Fibroblast of skin of right biceps (primary cell): ENCODE data around the gene PDZK1IP1.
"Not testable (repeated sequence)": the region's sequence is repeated elsewhere in the genome, so short reads cannot be mapped to it uniquely, and the experiment has no call there.

Experiments used
- DNase-seq: peaks from one replicate; pipeline ENCODE4 v3.0.0-alpha.2; 2013

The PDZK1IP1 gene

DNA sequence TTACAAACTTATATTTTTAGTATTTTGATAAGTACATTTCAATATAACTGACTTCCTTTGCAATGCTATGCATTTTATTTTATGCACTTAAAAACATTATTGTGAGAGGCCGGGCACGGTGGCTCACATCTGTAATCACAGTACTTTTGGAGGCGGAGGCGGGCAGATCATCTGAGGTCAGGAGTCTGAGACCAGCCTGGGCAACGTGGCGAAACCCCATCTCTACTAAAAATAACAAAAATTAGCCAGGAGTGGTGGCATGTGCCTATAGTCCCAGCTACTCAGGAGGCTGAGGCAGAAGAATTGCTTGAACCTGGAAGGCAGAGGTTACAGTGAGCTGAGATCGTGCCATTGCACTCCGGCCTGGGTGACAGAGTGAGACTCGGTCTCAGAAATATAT, 6.1 kb upstream of the PDZK1IP1 start:
- not testable (repeated sequence) for DNase-seq

DNA sequence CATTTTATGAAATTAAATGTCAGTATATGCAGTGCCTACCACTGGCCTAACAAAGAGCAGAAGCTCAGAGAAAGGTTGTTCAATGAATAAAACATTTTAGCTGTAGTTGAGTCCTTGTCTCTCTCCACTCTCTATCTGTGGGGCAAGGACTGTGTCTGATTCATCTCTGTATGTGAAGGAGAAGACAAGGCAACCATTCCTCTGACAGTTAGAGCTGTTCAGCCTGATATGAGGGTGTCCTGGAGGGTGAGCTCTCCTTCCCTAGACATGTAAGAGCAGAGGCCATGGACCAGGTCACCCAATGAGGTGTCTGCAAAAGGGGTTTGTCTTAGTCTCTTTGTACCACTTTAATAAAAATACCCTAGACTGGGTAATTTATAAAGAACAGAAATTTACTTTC, 4.5 kb upstream of the PDZK1IP1 start:
- no peak for DNase-seq

DNA sequence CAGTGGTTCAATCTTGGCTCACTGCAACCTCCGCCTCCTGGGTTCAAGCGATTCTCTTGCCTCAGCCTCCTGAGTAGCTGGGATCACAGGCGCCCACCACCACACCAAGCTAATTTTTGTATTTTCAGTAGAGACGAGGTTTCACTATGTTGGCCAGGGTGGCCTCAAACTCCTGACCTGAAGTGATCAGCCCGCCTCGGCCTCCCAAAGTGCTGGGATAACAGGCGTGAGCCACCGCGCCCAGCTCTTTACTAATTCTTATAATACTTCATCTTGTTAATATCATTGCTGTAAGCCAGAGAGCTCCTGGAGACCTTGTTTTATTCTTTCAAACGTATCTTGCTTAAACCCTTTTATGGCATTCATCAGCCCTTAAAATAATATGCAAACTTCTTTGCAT, 3.7 kb upstream of the PDZK1IP1 start:
- DNase-seq = not testable (repeated sequence)

DNA sequence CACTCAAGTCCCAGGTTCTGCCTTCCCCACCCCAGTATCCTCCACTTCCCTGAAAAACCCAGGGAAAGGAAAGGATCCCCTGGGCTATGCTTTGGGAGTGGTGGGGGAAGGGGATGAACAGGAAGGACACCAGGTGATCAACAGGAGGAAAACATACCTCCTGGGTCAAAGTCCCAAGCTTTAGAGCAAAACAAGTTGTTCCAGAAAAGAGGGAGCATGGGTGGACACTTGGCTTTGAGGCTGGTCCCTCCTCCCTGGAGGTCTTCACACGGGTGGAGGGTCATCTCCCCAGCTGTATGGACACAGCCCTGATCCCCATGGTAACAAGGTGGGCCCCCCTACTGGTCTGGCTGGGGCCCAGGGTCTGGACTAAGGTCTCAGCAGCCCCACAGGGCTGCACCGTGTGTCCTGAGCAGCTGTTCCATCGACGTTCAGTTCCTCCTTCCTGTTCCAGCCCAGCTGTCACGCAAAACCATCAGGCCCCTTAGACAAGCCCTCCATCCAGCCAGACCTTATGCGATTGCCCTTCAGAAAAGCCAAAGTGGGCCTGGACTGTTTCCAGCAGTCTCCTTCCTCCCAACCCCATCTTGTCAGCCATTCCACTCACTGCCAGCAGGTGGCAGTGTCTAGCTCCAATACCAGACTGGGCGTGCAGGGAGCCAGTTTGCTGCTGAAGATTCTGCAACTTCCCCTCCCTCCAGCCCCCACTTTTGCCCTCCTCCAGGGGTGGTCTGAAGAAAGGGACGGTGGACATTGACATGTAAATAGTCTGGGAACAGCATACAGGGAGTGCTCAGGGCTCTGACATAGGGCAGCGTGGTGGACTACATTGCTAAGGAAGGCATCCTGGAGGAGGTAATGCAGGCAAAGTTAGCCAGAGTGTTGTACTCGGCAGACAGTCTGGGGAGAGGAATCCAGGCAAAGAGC, 2.9 kb upstream of the PDZK1IP1 start:
- peak; percentile 62 for DNase-seq

DNA sequence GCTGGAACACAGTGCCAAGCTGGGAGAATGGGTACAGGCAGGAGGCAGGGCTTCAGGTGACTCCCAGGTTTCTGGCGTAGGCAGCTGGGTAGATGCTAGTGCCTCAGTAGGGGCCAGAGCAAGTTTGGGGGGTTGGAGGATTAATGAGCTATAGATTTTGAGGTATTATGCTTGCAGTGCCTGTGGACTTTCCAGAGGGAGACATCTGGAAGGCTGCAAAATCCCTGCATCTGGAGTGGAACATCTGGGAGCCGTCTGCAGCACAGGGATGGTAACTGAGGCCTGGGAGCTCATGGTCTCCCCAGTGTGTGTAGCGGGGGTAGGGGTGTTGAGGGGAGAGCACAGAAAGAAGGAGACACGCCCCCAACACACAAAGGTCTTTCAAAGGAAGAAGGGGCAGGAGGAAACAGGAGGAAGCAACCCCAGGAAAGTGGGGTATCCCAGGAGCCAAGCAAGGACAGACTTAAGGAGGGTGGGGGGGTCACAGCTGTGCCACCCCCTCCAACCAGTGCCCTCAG, 2.2 kb upstream of the PDZK1IP1 start:
- no peak for DNase-seq

DNA sequence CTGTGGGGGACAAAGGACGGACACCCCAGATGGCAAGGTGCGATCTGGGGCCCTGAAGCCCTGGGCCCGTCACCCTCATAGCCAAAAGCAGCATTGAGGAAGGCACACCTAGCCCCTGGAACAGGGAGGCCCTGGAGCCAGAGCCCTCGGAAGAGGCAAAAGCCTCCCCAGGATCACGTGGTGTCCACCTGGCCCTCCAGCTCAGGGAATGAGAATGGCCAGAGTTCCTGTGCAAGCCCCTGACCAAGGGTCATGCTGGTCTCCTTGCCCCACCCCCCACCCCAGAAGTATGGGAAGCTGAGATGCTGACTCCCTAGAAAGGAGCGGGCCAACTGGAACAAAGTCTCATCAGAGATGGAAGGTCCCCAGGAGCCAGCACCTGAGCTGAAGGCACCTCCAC, 1.0 kb upstream of the PDZK1IP1 start:
- no peak for DNase-seq

DNA sequence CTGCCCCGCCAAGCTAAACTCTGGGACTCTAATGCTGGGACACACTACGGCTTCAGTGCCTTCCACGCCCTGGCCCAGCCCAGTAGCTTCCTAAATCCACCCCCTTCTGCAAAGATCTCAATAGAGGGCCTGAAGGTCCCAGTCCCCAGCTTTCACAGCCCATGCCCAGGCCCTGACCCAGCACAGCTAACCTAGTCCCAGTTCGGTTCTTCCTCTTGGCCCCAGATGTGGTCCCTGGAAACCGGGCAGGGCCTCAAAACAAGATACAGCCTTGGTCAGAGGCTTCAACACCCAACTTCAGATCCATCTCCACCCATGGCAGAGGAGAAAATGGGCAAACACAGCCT, 646 bp upstream of the PDZK1IP1 start:
- no peak for DNase-seq

DNA sequence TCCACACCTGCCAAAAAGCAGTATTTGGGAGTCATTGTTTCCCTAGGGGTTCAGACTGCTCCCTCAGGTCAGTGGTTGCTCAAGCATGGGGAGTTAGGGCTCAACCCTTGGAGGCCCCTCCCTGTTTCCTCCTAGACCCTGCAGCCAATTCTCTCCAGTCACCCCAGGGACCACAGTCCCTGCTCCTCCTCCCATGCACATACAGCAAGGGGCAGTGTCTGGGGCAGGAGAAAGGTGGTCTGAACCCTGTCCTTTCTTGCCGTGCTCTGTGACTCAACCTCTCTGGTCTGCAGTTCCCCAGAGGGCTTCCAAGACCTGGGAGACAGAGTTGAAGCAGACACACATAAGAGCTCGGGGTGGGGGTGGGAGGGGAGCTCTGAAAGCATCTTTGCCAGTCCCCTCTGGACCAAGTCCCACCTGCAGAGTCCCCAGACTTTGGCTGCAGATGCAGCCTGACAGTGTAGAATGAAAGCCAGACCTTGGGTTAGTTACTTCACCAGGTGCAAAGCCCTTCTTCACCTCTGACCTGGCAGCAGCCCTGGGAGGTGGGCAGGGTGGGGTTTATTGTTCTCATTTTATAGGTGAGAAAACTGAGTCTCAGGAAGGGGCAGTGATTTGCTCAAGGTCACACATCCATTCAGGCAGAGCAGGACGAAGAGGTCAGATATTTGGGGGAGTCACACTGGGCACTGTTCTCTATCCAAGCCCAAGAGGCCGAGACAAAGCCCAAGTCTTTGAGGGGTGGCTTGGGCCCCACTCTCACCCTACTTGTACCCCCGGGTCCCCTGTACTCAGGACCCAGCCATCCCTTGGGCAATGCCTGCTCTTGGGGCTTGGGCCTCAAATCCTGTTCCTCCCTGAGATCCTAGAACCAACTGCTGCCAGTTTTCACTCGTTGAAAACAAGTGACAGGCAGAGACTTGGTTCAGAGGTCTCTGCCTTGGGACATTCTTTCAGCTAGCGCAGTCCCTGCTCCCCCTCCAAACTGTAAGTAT, 748 bp downstream of the PDZK1IP1 start:
- no peak for DNase-seq

DNA sequence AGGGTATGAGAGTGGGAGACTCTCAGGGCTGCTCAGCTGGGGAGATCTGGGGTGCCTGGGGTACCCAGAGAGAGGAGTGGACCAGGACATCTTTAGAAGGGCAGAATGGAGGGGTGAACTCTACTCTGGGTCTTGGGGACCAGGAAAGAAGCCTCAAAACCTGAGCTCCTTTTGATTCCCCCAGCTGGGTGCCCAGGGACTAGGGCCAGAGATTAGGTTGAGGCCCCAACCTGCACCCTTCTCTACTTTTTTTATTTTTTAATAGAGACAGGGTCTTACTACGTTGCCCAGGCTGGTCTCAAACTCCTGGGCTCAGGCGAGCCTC, 1.9 kb downstream of the PDZK1IP1 start:
- DNase-seq = no peak

DNA sequence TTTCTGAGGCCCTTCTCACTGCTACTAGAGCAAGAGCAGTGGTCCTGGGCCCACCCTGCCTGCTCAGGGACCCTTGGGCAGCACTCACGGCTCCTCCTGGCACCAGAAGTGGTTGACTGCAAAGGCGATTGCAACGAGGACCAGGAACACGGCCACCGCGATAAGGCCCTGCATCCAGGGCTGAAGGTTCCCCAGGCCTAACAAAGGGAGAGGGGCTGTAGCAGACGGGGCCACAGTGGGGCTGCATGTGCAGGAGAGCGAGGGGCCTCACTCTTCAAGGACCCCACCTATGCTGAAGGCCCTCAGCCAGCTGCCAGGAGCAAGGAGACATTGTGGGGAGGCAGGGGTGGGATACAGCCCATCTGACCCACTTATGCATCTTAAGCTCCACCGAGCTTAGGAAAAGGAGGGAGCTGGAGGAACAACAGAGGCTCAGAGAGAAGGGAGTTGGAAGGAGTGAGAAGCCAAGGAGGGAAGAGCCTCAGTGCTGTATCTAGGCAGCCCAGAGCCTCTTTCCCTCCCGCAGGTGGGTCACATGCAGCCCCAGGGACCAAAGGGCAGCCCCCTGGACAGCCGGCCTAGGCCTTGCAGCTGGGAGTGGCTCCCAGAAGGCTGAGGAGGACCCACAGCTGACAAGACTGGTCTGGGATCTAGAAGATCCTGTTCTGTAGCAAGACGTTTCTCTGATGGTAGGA, 2.5 kb downstream of the PDZK1IP1 start:
- DNase-seq = no peak

DNA sequence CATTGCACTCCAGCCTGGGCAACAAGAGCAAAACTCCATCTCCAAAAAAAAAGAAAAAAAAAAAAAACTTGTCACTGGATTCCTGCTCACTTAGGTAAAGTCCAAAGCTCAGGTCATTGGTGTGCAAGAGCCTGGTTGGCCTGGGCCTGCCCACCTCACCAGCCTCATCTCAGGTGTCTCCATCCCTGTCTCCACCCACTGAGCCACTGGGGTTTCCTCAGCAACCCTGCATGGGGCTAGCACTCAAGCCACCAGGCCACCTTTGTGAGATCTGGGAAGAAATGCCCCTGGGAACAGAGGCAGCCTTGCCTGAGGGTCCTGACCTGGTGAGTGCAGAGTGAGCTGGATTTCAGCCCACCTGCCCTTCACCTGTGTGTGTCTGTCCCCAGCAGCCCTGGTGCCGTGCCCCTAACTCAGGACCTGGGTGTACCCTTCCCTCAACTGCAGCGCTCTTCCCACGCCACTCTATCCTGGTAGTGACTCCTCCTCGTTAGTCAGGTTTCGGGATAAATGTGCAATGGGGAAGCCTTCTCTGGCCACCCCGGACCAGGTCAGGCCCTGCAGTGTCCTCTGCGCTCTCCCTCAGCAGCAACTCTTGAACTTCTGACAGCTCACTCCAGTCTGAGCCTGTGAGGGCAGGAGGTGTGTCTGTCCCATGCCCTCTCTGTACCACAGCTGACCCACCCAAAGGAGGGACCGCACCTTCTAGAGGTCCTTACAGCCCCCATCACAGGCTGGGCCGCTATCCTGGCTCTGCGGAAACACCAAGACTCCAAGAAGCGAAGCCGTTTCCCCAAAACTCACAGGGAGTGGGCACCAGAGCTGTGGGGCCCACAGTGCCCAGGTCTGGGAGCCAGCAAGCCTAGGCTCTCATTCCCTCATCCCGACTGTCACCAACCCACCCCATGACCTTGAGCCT, 3.3 kb downstream of the PDZK1IP1 start:
- DNase-seq = no peak

DNA sequence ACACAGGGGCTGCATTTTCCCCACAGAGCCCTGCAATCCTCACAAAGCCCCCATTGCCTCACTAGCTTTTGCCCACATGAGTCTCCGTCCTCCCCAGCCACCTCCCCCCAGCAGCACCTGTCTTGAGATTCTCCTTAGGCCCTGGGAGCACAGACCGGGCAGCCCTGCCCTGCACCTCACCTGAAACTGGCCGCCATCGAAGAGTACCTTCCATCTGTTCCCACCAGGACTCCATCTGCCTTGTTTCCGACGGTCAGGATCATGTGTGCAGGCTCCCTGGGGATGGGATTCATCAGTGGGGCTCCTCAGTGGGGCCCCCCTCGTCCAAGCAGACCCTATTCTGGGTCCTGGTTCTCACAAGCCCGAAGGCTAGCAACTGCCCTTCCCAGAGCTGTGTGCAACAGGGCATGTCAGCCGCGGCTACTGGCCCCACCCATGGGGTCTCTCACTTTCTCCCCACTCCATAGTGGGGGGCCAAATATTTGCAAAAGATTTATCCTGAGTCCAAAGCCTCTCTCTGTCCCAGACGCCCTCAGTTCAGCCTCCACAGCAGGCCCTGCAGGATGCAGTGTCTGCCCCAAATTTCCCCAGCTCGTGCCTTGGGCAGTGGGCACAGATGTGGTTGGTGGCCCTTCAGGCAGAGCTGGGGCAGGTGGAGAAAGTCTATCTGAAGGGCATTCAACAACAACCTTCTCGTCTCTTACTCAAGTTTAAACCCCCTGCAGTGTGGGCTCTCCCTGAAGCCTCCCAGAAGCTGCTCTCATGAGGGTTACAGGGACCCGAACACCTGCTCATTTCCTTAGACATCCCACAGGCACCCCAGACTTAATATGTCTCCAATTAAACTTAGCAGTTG, 4.8 kb downstream of the PDZK1IP1 start:
- DNase-seq = no peak

DNA sequence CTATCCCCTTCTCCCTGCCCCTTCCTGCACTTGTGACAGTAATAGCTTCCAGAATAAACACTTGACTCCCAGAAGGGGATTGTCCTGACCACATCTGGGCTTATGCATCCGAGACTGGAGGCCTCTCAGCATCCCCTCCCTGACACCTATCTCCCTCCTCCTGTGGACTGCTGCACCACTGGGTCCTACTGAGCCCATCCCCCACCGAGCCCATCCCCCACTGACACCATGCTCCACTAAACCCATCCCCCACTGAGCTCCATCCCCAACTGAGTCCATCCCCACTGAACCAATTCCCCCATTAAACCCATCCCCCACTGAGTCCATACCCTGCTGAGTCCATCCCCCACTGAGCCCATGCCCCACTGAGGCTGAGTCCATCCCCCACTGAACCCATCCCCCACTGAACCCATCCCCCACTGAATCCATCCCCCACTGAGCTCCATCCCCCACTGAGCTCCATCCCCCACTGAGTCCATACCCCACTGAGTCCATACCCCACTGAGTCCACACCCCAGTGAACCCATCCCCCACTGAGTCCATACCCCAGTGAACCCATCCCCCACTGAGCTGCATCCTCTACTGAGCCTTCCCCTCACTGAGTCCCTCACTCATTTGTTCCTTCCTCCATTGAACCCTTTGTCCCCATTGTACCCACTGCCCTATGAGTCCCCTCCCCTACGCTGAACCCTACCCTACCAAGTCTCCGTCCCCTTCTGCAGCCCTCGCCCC, 5.6 kb downstream of the PDZK1IP1 start:
- no peak for DNase-seq

DNA sequence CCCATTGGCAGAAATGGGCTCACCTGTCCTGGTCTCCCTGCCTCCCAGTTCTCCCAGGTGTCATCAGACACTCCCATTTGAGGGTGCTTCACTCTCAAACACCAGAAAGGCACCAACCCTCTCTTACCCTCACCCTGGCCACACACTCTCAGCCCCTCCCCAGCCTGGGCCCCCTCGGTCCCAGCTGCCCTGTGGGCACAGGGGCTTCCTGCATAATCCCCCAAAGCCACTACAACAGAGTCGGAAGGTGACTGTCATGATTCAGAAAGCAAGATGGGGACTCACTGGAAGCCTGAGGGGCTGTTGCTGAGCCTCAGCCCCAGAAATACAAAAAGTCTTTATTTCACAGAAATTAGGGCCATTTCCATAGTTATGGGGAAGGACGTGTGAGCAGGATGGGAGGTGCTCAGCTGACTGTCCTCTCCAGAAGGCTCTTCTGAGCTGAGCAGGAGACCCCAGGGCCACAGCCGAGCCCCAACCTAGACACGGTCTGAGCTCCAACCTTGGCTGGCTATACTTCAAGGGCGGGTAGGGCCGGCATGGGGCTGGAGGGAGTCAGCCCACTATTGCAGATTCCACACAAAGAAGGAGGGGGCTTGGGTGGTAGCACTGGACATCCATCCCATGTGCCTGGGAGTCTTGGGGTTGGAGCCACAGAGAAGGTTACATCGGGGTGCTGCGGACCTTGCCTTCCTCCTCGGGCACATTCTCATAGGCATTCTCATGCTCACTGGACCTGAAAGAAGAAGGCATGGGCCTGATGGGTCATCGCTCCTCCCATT, 6.3 kb downstream of the PDZK1IP1 start:
- DNase-seq = no peak

DNA sequence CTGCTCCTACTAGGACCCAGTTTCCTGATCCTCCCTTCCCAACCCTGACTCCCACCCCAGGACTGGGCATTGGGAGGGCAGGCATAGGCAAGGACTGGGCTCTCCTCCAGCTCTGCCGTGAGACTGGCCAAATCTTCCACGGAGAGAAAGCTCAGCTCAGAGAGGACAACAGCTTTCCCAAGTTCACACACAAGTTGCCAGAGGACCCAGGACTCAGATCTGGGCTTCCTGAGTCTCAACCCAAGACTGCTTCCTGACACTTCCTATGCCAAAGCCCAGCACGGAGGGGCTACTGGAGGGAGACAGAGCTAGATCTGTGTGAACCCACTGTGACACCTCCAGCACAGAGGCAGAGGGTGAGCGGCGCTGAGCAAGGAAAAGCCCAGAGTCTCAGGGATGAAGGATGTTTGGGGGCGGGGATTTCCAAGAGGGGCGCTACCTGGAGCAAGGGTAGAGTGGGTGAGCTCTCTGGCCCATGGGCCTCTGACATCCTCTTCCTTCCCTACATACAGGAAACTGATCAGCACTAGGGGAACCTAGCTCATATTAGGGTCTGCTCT, 7.1 kb downstream of the PDZK1IP1 start:
- DNase-seq = no peak

DNA sequence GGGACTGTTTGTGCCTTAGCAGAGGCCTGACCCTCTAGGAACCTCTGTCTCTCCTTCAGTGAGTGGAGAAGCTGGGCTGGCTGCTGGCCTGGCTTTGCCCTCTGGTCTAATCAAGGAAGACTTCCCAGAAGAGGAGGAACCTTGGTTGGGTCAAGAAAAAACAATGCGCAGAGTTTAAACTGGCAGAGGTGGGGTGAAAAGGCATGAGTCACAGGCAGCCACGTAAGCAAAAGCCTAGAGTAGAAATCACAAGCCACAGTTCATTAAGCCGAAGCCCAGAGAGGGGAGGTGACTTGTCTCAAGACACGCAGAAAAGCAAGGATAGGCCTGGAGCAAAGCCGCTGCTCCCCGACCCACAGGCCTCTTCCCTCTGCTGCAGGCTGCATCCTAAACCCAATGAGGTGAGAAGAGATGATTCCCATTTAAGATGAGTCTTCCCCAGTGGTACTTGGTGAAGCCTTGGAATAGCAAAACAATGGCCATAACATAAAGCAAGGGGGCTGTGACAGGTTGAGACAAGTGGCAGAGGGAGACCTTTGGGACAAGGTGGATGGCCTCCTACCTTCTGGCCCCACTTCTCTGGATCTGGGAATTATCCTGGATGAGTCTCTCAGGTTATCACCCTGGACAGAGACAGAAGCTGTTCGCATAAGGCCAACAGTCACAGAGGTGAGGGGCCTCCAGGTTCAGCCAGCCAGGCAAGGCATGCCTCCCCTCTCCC, 7.7 kb downstream of the PDZK1IP1 start:
- no peak for DNase-seq

DNA sequence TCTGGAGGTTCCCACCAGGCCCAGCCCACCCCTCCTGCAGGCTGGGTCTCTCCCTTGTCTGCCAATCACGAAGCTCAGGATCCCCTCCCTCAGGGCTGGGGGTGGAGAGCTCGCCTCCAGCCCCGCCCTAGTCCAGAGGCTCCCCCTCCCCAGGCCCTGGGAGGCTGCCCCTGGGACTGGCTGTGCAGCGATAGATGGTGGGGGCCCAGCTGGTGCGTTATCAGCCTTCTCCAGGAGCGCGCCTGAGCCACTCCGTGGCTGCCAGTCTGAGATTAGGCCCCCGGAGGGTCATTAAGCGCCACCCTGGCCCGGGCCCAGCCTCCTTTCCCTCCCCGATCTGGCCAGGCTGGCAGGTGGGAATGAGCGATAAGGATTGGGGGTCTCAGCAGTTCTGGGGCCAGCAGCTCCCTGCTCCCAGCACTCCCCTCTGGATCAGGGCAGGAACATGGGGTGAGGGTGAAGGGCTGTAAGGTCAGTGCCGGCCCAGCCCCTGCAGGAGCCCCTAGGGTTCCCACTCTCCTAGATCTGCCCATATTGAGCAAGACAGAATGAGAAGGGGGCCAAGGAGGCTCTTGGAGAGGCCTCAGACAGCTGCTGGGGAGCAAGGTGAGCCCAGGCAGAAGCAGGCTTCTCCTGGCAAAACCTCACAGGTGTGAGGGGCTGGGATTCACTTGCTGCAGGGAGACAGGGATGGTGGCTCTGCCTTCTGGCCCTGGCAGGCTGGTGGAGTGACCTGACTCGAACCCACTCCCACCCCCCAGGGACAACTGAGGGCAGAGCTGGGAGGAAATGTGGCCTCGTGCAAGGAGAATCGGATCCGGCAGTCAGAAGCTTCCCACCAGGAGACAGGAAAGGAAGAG, 8.5 kb downstream of the PDZK1IP1 start:
- DNase-seq = no peak
